A549 (cell line): Measurements from ENCODE around the gene GPR146. TPM values are rescaled to one million over a fixed set of nuclear protein-coding genes. Genes with fewer than 3 reads are reported as not detected.

Source experiments
- ATAC-seq, 2 experiments: fragments of 200-7000 bp in 1 of 2; fragments of >200 bp in 1 of 2; cut with Nextera tagmentation in 1 of 2; cut with Tn5 transposase in 1 of 2; 3 replicates each; pipeline versions ENCODE4 v1.8.0 to v1.9.1; 2018 to 2020; ENCODE audit warnings: mild to moderate bottlenecking in 1 of 2, moderate library complexity in 1 of 2
- CTCF ChIA-PET: fragments of 300-600 bp; sonication (Branson Sonifier 250); formaldehyde crosslinking; extraction: SDS; loops from one replicate; lab custom pipeline; 2021; ENCODE audit warnings: antibody characterized with exemption, inconsistent platforms; lab: Yijun Ruan, JAX
- POLR2A ChIA-PET: fragments of 350-600 bp; formaldehyde crosslinking; extraction: SDS; loops from one replicate; lab custom pipeline; 2021; ENCODE audit warnings: antibody characterized with exemption, inconsistent platforms; lab: Yijun Ruan, JAX
- DNase-seq, 2 experiments: peaks; one replicate each; pipeline versions ENCODE4 v3.0.0 to v3.0.0-alpha.2; 2011 to 2016; ENCODE audit warnings: low read depth in 1 of 2, low spot score in 1 of 2
- FAIRE-seq: peaks from 2 replicates; lab custom pipeline; 2011; peaks lifted over from hg19 to GRCh38; lab: Jason Lieb, UNC
- H3K27ac ChIP-seq, 2 experiments: fragments of >200 bp; sonication (Bioruptor Twin); formaldehyde crosslinking; 3 replicates each; pipeline ENCODE4 v1.5.1; 2016 to 2017
- H3K4me1 ChIP-seq: fragments of >200 bp; sonication (Bioruptor Twin); formaldehyde crosslinking; 3 replicates; pipeline ENCODE4 v1.6.1; 2016
- H3K4me2 ChIP-seq: fragments of >200 bp; sonication (Bioruptor Twin); formaldehyde crosslinking; 3 replicates; pipeline ENCODE4 v1.6.1; 2016
- H3K4me3 ChIP-seq: fragments of >200 bp; sonication (Bioruptor Twin); formaldehyde crosslinking; 3 replicates; pipeline ENCODE4 v1.5.1; 2016
- H3K9me3 ChIP-seq: fragments of >200 bp; sonication (Bioruptor Twin); formaldehyde crosslinking; 3 replicates; pipeline ENCODE4 v1.6.1; 2016
- ATOH8 ChIP-seq: fragments of 250-450 bp; sonication (Bioruptor Pico); IDR thresholded peaks from 2 replicates; pipeline ENCODE4 v1.5.0; 2020; ENCODE audit warnings: low read depth, mild to moderate bottlenecking, moderate library complexity
- BCL3 ChIP-seq: fragments of >200 bp; sonication (Bioruptor Twin); formaldehyde crosslinking; IDR thresholded peaks from 3 replicates; pipeline ENCODE4 v1.6.1; 2016
- CBX8 ChIP-seq: fragments of 200-600 bp; sonication (generic); IDR thresholded peaks from 2 replicates; pipeline ENCODE4 v1.6.1; 2016
- CHD2 ChIP-seq: fragments of 150-350 bp; IDR thresholded peaks from 2 replicates; pipeline ENCODE4 v1.6.1; 2014; ENCODE audit warnings: low read length; ENCODE audit not compliant: partially characterized antibody
- CTCF ChIP-seq: fragments of >200 bp; sonication (Bioruptor Twin); formaldehyde crosslinking; IDR thresholded peaks from 3 replicates; pipeline ENCODE4 v1.5.1; 2016
- E2F6 ChIP-seq: IDR thresholded peaks from 2 replicates; pipeline ENCODE4 v1.6.1; 2012; ENCODE audit warnings: low read depth, borderline replicate concordance
- FOXS1 ChIP-seq: fragments of 250-450 bp; sonication (Bioruptor Pico); IDR thresholded peaks from 2 replicates; pipeline ENCODE4 v1.5.0; 2020; ENCODE audit warnings: mild to moderate bottlenecking, moderate library complexity
- HMGXB4 ChIP-seq: fragments of 250-450 bp; sonication (Bioruptor Pico); IDR thresholded peaks from 2 replicates; pipeline ENCODE4 v1.5.0; 2021; ENCODE audit warnings: mild to moderate bottlenecking, moderate library complexity, borderline replicate concordance
- JUNB ChIP-seq: fragments of >200 bp; sonication (Bioruptor Twin); formaldehyde crosslinking; IDR thresholded peaks from 2 replicates; pipeline ENCODE4 v1.6.1; 2016
- KDM1A ChIP-seq: fragments of 200-600 bp; sonication (generic); IDR thresholded peaks from 2 replicates; pipeline ENCODE4 v1.6.1; 2016; ENCODE audit warnings: low read depth, mild to moderate bottlenecking
- NFE2L2 ChIP-seq: fragments of 150-350 bp; conservative IDR thresholded peaks from 2 replicates; pipeline ENCODE4 v1.6.1; 2014; ENCODE audit warnings: low read length
- POLR2AphosphoS2 ChIP-seq: conservative IDR thresholded peaks from 2 replicates; pipeline ENCODE4 v1.6.1; 2012; ENCODE audit warnings: low read length, improper control_type of control experiment, inconsistent platforms
- RAD21 ChIP-seq, 2 experiments: fragments of >200 bp in 1 of 2; sonication (Bioruptor Twin) in 1 of 2; formaldehyde crosslinking in 1 of 2; IDR thresholded peaks in 1 of 2; conservative IDR thresholded peaks in 1 of 2; 2 replicates in 1 of 2; 3 replicates in 1 of 2; pipeline ENCODE4 v1.6.1; 2012 to 2018; ENCODE audit warnings: inconsistent platforms in 1 of 2
- REST ChIP-seq: fragments of 200-600 bp; sonication (generic); IDR thresholded peaks from 2 replicates; pipeline ENCODE4 v1.6.1; 2016; ENCODE audit warnings: antibody characterized with exemption, mild to moderate bottlenecking, moderate library complexity
- SMC3 ChIP-seq: fragments of >200 bp; sonication (Bioruptor Twin); formaldehyde crosslinking; IDR thresholded peaks from 3 replicates; pipeline ENCODE4 v1.6.1; 2018; ENCODE audit warnings: inconsistent platforms
- USF2 ChIP-seq: fragments of 450-650 bp; IDR thresholded peaks from 2 replicates; pipeline ENCODE4 v1.6.1; 2014; ENCODE audit warnings: antibody characterized with exemption
- ZNF302 ChIP-seq: fragments of 250-450 bp; sonication (Bioruptor Pico); IDR thresholded peaks from 2 replicates; pipeline ENCODE4 v1.9.0; 2021; ENCODE audit warnings: inconsistent platforms, mild to moderate bottlenecking, moderate library complexity
- WGBS: methylation state at CpG from one replicate; pipeline ENCODE4 v1.1.6; 2017; ENCODE audit errors: missing lambda C conversion rate; 5-methylcytosine and 5-hydroxymethylcytosine counted together
- polyA plus RNA-seq, 4 experiments: library from polyadenylated mRNA; depleted of rRNA in 3 of 4; stranded (reverse); fragments of >200 nt; fragmentation: RNase III in 1 of 4; extraction: RNeasy Plus Mini Kit Qiagen cat#74134 plus additional on column Dnase treatment in 1 of 4; gene quantifications; 2 replicates in 3 of 4; 3 replicates in 1 of 4; pipeline ENCODE4 v1.2.3, GENCODE V29; 2011 to 2017

The GPR146 gene
- polyA plus RNA-seq, 2 of the 4 experiments (the other 2 are of a cell fraction): 0.50 to 0.75 TPM

- TF ChIP-seq CTCF: no peak
Observed at GRCh38 chr7:1087465-1087814, 43.1 kb downstream of the GPR146 start (continued).

- no peak for TF ChIP-seq HMGXB4 (CRISPR knock-in tag)
- TF ChIP-seq CHD2: no peak
- TF ChIP-seq CTCF: no peak
- no peak for TF ChIP-seq REST
- TF ChIP-seq BCL3: no peak
- TF ChIP-seq NFE2L2: no peak
- TF ChIP-seq RAD21 (conservative IDR thresholded peaks at IDR 0.05 in 1 of 2, IDR thresholded peaks at IDR 0.05 in 1 of 2): no peak
- H3K4me3 ChIP-seq: peak within 1 kb of the TSS; percentile 18; the same call in 1 of the 3 replicates
- ATAC-seq (peak; percentile 15 to 70; a peak in 3 of 6 replicates), FAIRE-seq (no peak), DNase-seq (no peak)
- peak within 1 kb of the TSS in 1 of 2 experiments; percentile 85; a peak in 4 of 6 replicates for H3K27ac ChIP-seq
- WGBS: 66% methylated on average over 27 of the region's 28 CpGs
- CTCF ChIA-PET: interaction anchor here (0.8 to 9.7 kb wide), 15 partner anchors 9 to 115 kb away, joined by 3 to 102 read pairs (median 7); partner anchors contain the start of gene ZFAND2A
- POLR2A ChIA-PET: no interaction called here
- no peaks in the 10 kb centered on the region for H3K9me3 ChIP-seq
- peaks cover 21% of the 10 kb centered on the region for H3K4me1 ChIP-seq
- peak within 1 kb of the TSS; percentile 79 for H3K4me2 ChIP-seq
Observed at GRCh38 chr7:1087952-1088920, 43.9 kb downstream of the GPR146 start, which contains the start of gene GPER1. TSS of gene GPER1 (plus strand) at chr7:1088113. CDS start at chr7:1091729, 3,616 bp downstream.

- POLR2A ChIA-PET: no interaction called here
- Histone ChIP-seq H3K9me3 (no peaks in the 10 kb centered on the region), H3K4me2 (no peak overlapping the region), H3K4me3 (no peak overlapping the region), H3K27ac (no peak overlapping the region), H3K4me1 (peaks cover 21% of the 10 kb centered on the region)
- 90% methylated on average over 3 of the region's 21 CpGs for WGBS
- ATAC-seq (no peak), DNase-seq (no peak), FAIRE-seq (no peak)
- CTCF ChIA-PET: interaction anchor here (0.7 to 9.7 kb wide), 5 partner anchors 13 to 977 kb away, joined by 4 to 102 read pairs (median 29); no protein-coding TSS in a partner anchor
- TF ChIP-seq FOXS1 (CRISPR knock-in tag) (no peak), ZNF302 (CRISPR knock-in tag) (no peak), POLR2AphosphoS2 (no peak), NFE2L2 (no peak), ATOH8 (CRISPR knock-in tag) (no peak), CHD2 (no peak), JUNB (no peak), E2F6 (no peak), CBX8 (no peak), USF2 (no peak), KDM1A (no peak), SMC3 (no peak)
Observed at GRCh38 chr7:1090236-1090635, 45.9 kb downstream of the GPR146 start.
